ENCODE results near the gene TMEM175.

TMEM175 gene

DNA sequence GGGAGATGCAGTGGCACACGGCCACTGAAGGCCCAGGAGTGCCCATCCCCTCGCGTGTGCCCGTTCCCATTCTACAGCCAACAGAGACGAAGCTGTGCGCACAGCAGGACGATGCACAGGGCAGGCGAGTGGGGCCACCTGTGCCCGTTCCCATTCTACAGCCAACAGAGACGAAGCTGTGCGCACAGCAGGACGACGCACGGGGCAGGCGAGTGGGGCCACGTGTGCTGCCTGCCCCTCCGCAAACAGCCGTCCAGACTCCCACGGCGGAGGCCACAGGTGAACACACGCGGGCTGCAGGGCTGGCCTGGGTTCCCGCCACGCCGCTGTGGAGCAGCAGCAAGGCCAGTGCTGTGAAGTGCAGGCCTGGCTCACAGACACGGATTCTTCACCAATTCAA, 32.2 kb upstream of the TMEM175 start:
- no peak for FAIRE-seq

DNA sequence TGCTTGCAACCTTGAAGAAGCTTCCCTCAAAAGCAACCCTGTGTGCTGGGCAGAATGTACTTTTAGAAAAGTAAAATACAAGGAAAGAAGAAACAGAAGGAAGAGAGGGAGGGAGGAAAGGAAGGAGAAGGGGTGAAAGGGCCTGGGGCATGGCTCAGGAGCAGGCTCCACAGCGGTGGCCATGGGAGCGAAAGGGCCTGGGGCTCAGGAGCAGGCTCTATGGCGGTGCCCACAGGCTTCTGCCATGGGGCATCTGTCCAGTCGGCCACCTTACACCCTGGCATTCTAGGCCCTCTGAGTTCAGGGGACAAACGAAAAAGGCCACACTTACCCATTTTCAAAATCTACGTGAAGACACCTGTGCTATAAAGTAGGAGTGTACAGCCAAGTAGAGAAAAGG, 31.5 kb upstream of the TMEM175 start:
- no peak for FAIRE-seq

DNA sequence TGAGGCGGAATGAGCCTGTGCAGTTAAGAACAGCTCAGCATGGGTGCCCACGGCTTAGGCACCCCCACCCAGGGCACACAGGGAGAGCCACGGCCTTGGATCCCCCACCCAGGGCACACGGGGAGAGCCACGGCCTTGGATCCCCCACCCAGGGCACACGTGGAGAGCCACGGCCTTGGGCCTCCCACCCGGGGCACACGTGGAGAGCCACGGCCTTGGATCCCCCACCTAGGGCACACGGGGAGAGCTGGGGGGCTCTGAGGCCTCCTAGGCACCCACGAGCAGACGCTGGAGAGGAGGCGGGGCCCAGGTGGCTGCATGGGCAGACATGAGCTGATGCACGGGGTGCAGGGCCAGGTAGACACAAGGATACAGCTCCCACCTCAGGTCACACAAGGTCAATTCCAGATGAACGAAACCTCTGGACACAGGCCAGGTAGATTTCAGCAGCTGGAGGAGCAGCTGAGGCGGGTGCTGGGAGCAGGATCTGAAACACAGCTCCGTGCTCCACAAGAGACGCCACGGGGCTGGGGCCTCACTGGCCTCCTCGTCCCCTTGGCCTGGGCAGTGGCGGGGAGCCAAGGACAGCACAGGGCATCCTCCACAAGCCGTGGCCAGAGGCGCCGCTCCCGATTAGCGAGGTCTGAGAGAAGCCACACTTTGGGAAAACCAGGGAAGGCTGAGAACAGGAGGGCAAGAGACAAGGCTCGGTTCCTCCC, 30.9 kb upstream of the TMEM175 start:
- FAIRE-seq: no peak

DNA sequence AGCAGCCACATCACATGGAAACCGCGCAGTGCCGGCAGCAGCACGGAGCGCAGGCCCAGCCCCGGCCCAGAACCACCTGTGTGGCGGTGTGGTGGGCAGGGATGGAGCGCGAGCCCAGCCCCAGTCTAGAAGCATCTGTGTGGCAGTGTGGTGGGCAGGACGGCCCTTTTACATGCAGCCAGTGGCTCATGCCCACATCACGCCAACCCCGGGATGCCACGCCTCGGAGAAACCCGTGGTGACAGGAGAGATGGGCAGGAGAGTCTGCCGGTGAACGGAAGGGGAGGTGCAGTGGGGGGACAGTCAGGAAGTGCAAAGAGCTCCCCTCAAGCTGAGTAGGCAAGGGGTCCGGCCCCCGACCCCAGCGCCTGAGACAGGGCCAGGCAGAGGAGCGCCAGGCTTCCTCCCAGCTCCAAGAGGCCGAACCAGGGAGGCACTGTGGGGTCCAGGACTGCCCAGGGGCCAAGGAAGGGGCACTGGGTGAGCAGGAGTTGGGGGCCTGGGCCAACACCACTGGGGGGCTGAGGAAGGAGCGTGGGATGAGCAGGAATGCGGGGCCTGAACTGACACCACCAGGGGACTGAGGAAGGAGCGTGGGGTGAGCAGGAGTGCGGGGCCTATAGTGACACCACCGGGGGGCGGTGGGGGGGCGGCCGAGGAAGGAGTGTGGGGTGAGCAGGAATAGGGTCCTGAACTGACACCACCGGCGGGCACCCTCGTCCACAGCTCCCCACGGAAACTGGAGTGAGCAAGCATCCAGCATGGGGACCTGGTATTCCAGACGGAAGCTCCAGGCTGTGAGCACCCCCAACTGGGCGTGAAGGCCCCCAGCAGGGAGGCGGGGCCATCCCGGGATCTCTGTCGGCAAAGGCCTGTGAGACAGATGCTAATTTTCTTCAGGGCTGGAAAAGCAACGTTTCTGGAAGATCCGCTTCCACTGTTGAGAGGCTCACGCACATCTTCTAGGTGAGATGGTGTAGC, 28.9 kb upstream of the TMEM175 start:
- FAIRE-seq: no peak

DNA sequence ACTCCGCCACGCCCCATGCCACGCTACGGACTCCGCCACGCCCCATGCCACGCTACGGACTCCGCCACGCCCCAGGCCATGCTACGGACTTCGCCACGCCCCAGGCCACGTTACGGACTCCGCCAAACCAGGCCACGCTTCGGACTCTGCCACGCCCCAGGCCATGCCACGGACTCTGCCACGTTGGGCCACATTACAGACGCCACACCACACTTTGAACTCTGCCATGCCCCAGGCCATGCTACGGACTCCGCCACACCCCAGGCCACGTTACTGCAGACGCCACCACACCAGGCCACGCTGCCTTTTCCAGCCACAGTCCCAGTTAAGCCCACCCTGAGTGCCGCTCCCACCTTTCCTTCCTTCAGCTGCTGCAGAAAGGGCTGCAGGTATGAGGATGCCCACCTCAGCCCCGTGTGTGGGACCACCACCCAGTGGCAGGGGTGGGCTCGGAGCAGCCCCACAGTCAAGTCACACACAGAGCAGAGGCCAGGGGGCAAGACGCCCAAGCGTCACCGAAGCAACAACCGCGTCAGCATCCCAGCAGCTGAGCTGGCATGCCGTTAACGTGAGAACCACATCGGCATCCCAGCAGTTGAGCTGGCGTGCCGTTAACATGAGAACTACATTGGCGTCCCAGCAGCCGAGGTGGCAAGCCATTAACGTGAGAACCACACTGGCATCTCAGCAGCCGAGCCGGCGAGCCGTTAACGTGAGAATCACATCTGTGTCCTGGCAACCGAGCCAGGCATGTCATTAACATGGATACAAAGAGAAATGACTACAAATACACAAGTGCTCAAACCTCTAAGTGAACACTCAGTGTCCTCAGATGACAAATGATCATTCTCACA, 26.5 kb upstream of the TMEM175 start:
- no peak for FAIRE-seq

DNA sequence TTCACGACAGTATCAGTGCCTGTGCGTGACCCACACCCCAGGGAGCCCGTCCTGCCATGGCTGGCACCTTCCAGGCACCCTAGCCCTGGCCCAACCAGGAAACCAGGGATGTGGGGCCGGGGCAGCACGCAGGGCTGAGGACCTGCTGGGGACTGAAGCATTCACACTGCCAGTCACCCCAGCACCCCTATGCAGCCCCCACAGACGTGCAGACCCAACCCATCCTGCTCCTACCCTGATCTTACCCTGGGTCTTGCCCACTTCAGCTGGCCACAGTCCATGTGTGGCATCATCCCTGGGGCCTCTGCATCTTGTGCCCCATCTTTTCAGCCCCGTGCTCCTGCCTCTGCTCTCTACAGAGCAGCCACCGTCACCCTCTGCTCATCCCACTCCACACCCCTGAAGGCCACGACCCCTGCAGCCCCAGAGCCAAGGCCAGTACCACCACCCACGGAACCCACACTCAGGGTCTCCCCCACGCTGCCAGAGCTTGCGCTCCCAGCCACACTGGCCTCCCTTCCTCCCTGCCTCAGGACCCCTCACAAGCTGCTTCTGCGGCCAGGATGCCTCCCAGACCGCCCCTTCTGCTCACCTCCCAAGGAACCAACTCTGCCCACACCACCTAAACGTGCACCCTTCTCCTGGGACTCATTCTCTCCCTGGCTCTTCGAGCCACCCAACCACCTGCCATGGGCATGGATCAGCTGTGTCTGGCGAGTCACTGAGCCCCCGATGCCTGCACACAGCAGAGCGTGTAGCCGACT, 25.7 kb upstream of the TMEM175 start:
- no peak for FAIRE-seq

DNA sequence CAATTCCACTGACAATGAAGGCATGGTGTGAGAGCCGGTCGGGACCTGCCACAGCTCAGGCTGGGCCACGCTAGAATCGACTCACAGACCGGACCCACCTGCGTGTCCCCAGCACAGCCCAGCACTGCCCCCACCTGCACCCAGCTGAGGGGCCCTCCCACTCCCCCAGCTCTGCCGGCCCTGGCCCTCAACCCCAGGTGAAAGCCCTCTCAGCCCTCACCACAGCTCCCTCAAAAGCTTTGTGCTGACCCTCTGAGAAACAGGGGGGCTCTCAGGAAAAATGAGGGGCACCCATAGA, 25.2 kb upstream of the TMEM175 start:
- no peak for FAIRE-seq

DNA sequence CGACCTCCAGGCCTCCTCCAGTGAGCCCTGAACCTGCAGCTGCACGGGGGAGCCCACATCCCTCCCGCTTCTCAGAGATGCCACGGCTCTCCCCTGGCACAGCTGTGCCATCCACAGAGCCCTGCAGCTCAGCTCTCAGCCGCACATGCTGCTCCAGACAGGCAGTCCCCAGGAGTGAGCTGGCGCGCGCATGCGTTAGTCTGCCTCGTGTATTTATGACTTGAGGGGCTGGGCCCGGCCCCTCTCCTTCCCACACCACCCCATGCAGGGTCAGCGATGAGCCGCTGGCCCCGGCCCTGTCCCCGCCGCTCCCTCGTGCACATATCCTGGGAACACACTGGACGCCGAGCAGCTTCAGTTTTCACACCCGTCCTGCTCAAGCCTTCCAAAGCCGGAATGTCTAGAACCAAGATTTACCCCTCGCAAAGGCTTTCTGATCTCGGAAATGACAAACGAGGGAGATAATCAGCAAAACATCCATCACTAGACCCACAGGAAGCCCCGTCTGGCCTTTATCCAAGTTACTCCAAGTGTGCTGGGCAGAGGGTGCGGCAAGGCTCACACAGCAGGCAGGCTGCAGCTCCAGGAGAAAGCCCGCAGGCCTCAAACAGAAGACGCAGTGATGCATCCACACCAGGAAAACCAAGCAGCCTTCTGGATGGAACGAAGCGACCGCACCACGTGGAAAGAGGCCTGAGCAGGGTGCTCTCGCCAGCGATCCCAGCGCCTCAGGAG, 24.4 kb upstream of the TMEM175 start:
- no peak for FAIRE-seq

DNA sequence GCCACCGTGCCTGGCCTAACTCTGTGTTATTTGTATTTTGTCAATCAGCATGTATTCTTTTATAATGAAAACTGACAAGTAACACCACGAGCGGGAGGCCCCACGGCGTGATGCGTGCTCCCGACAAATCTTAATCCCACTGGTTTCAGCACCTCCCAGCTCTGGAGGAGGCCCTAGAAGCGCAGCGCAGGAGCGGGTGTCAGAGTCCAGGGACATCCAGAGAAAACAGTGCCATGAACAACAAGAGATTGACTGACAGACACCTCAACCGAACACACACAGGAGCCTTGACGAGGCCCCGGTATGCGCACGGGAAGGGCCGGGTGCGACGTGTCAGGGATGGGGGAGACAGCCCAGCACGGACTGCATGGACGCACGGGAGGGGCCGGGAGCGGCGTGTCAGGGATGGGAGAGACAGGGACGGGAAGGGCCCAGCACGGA, 23.1 kb upstream of the TMEM175 start:
- no peak for FAIRE-seq

DNA sequence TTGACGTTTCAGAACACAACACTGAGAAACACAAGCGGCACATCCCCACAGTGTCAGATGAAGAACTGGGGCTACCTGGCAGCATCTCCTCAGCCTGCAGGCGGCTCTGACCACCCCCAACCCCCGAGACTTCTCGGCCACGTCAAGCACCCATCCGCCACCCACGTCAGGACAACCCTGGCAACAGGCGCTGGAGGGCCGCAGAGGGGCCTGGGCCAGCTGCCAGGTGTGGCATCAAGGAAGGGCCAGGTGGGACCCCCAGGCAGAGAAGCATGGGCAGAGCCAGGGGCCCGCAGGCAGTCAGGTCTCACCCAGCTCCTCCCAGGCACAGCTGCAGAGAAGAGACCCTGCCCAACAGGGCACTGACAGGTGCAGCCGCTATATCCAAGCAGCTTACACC, 22.4 kb upstream of the TMEM175 start:
- no peak for FAIRE-seq

DNA sequence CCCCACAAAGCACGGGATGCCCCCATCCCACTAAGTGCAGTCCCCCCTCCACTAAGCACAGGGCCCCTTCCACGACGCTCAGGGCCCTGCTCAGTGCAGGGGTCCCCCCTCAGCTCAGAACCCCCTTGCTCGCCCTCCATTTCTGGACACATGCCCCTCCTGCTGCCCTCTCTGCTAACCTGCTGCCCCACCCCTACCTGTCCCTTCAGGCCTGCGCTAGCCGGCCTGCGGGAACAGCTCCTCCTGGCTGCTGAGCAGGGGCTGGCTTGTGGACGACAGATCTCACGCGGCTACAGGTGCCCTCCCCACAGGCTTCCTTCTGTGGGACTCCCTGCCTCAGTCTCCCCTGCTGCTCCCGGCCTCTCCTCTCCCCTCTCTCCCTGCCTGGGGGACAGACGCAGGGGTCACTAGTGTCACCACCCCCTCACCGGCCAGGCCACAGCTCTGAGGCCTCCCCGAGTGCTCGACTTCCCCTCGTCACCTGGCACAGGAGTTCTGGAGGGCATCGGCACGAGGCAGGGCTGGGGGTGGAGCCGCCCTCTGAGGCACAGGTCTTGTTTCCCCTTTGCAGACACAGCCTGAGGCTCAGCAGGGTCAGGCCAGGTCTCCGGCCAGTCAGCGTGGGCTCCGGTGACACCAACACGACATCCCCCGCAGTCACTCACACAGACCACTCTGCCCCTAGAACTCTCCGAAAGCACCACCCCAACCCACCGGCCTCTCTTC, 21.7 kb upstream of the TMEM175 start:
- no peak for FAIRE-seq

DNA sequence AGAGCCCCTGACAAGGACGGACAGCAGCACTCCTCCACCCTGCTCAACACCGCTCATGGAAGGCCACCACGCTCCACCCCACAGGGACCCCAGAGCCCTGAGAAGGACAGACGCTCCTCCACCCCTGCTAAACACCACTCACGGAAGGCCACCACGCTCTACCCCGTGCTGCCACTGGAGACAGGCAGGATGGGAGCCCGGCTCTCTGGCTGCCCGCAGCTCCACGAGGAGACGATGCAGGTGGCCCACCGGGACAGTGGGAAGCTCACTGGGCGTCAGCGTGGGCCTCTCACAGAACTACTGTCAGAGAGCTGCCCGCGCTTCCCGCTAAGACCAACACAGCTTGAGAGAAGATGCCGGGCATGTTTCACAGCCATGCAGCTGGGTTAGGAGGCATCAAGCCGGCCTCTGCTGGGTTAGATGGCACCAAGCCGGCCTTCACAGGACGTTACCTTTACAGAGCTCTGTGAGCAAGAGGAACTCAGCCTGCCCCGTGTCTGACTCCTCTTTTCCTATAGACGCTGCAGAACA, 21.0 kb upstream of the TMEM175 start:
- FAIRE-seq: no peak

DNA sequence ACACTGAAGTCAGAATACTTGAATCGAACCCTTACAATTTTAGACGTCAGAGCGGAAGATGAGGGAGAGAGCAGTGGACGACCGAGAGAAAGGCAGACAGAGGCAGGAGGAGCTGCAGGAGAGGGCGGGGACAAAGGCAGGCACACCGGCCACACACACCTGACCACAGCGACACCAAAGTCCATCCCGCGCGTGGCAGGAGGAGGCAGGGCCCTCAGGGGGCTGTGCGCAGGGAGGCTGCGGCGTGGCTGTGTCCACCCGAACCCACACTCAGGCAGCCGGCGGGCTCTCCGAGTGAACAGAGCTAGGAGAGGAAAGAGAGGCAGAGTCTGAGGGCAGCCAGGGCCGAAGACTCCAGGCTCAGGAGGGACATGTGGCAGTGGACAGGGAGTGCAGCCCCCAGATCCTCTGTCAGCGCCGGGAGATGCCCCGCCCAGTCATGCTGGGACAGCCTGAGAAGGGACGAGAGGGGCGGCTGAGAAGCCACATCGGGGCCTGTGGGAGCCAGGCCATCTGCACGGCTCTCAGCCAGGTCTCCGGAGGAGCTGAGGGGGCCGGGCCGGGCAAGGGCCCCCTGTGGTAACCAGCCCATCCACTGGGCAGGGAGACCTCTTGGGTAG, 20.3 kb upstream of the TMEM175 start:
- no peak for FAIRE-seq

DNA sequence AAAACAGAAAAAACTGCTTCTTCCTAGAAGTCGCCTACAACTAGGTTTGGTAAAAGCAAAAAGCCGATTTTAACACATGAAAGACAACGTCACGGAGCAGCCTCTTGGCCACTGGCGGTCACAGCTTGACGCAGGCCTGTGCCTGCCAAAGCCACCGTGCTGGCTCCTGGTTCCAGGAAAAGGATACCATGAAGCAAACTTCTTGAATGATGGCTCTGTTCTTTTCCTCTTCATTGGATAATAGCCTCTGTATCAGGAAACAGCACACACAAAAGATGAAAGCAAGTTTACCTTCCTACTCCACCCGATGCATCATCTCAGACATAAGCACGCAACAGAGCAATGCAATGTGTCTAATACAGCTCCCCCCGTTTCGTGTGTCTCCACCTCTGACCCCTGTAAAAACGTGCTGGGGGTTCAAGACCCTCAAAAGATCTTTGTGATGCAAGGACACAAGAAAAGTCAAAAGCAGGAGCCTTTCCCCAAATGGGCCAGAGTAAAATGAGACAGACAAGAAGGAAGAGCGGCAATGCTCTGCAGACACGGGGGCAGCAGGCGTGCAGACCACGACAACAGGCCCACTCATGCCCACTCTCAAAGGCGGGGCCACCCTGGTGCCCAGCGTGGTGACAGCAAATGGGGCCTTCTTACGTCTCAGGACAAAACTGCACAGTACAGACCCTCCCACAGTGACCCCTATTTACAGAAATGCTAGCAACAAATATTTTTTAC, 19.5 kb upstream of the TMEM175 start:
- FAIRE-seq: no peak

DNA sequence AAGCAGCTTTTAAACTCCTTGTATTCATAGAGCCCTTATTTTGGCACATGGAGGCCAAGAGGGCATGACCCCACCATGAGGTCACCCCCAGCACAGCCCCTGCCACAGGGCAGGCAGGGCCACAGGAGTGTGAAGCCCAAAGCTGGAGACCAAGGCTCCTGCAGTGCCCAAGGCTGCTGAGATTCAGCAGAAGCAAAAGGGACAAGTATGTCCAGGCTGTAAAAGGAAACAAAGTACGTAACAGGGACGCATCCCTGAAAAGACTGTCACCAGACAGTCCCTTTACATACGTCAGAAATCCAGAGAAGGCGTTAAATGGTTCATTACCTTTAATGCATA, 19.0 kb upstream of the TMEM175 start:
- no peak for FAIRE-seq

DNA sequence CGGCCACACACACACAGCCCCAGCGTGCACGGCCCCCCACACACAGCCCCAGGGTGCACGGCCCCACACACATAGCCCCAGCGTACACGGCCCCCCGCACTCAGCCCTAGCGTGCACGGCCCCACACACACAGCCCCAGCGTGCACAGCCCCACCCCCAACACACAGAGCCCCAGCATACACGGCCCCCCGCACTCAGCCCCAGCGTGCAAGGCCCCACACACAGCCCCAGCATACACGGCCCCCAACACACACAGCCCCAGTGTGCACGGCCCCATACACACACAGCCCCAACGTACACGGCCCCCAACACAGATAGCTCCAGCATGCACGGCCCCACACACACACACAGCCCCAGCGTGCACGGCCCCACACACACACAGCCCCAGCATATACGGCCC, 17.7 kb upstream of the TMEM175 start:
- FAIRE-seq: no peak

DNA sequence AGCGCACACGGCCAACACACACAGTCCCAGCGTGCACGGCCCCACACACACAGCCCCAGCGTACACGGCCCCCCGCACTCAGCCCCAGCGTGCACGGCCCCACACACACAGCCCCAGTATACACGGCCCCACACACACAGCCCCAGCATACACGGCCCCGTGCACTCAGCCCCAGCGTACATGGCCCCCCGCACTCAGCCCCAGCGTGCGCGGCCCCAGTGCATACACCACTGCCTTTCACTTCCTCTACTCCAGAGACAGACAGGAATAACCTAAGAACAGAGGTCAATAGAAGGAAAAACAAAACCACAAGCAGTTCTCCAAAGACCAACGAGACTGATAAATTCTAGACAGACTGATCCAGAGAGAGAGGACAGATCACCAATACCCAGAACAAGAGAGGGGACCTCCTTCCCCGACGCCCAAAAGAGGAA, 17.2 kb upstream of the TMEM175 start:
- no peak for FAIRE-seq

DNA sequence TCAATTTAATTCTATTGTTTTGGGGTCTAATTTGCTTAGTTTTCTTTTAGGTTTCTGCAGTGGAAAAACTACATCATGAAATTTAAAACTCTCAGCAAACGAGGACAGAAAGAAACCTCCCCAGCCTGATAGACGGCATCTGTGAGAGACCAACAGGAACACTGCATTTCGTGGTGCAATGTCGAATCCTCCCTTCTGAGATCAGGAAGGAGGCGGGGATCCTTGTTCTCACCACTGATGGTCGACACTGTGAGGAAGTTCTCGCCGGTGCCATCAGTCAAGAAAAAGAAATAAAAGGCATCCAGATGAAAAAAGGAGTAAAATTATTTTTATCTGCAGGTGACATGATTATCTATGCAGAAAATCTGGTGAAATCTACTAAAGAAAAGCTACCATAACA, 16.7 kb upstream of the TMEM175 start:
- no peak for FAIRE-seq

DNA sequence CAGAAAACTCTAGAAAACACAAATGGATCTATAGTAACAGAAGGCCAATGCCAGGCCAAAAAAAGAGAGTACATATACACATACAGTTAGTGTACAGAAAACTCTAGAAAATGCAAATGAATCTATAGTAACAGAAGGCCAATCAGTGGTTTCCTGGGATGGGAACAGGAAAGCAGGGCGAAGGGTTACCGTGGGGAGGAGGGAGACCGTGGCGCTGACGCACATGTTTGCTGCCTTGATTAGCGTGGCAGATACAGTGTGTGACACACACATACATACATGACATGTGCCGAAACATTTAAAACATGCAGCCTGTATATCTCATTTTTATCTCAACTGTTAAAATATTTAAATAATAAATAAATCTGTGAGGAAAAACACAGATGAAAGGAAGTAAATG, 14.8 kb upstream of the TMEM175 start:
- FAIRE-seq: no peak

DNA sequence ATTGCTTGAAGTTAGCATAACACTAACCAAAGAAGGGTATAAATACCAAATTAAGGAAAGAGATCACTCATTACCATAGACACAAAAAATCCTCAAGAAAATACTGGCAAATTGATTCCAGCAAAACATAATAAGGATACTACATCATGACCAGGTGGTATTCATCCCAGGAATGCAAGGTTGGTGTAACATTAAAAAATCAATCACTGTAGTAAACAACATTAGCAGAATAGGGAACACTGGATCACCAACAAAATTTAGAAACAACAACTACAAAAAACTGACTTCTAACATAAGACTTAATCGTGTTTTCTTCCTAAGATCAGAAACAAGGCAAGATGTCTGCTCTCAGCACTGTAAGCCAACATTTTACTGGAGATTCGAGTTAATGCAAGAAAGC, 14.3 kb upstream of the TMEM175 start:
- FAIRE-seq: no peak

Data from TTC549 (cell line).